Naive B cell (primary cell): ENCODE data around the gene GAREM2. TPM values are rescaled to one million over a fixed set of nuclear protein-coding genes. Genes with fewer than 3 reads are reported as not detected.
A peak's percentile ranks its signal among the peaks of the same experiment; 100 is the strongest.

Experiments used
- ATAC-seq, 2 donors: fragments of 150-1000 bp; cut with Tn5 transposase; 2 replicates each; pipeline ENCODE4 v1.10.0; 2021; ENCODE audit warnings: low read depth in 2 of 2, mild to moderate bottlenecking in 2 of 2, moderate library complexity in 2 of 2
- DNase-seq: peaks from one replicate; pipeline ENCODE4 v3.0.0; 2022
- H3K27ac Mint-ChIP-seq, 6 donors: one replicate each; pipeline ENCODE4 v1.8.0; 2020 to 2022; ENCODE audit warnings: mild to moderate bottlenecking in 6 of 6, mixed read lengths in 6 of 6, moderate library complexity in 5 of 6, inconsistent platforms in 2 of 6
- H3K27me3 Mint-ChIP-seq, 3 donors: one replicate each; pipeline ENCODE4 v1.8.0; 2021 to 2022; ENCODE audit warnings: mixed read lengths in 3 of 3, mild to moderate bottlenecking in 1 of 3
- H3K36me3 Mint-ChIP-seq, 2 donors: one replicate each; pipeline ENCODE4 v1.8.0; 2020 to 2022; ENCODE audit warnings: mixed read lengths in 2 of 2, inconsistent platforms in 1 of 2, mild to moderate bottlenecking in 1 of 2
- H3K4me1 Mint-ChIP-seq, 3 donors: one replicate each; pipeline ENCODE4 v1.8.0; 2020 to 2022; ENCODE audit warnings: mixed read lengths in 3 of 3, inconsistent platforms in 1 of 3, mild to moderate bottlenecking in 1 of 3, moderate library complexity in 1 of 3
- H3K4me3 Mint-ChIP-seq, 8 donors: one replicate each; pipeline ENCODE4 v1.8.0; 2020 to 2022; ENCODE audit warnings: mild to moderate bottlenecking in 8 of 8, mixed read lengths in 8 of 8, moderate library complexity in 8 of 8, inconsistent platforms in 2 of 8
- H3K9me3 Mint-ChIP-seq, 7 donors: one replicate each; pipeline ENCODE4 v1.8.0; 2020 to 2022; ENCODE audit warnings: mixed read lengths in 7 of 7, mild to moderate bottlenecking in 5 of 7, inconsistent platforms in 2 of 7, moderate library complexity in 1 of 7
- polyA plus RNA-seq, 6 donors: library from polyadenylated mRNA; unstranded; fragments of 300-500 nt; fragmentation: Illumina TruSeq; gene quantifications; one replicate each; pipeline ENCODE4 v1.2.3, GENCODE V29; 2021; ENCODE audit warnings: low read depth in 6 of 6

GAREM2 gene
- polyA plus RNA-seq, 6 donors from 2014 or later: 0.29 to 2.1 (median 0.79) TPM; not detected in 2

- Mint-ChIP-seq H3K36me3 (peaks cover 50% of the 10 kb centered on the region in 2 donors), H3K9me3 (peaks cover 0 to 20% (median 11%) of the 10 kb centered on the region in 7 donors), H3K27ac (peak overlapping the region in 1 of 6 donors; percentile 27), H3K27me3 (no peaks in the 10 kb centered on the region), H3K4me3 (no peak overlapping the region), H3K4me1 (peaks cover 13 to 22% (median 15%) of the 10 kb centered on the region in 3 donors)
- ATAC-seq (no peak), DNase-seq (no peak)
Observed at GRCh38 chr2:26197516-26197915, 24.6 kb downstream of the GAREM2 start.

- H3K36me3 Mint-ChIP-seq: peaks cover 33 to 35% of the 10 kb centered on the region in 2 donors
- H3K27me3 Mint-ChIP-seq: no peaks in the 10 kb centered on the region
- H3K4me1 Mint-ChIP-seq: peaks cover 0 to under 1% (median 0%) of the 10 kb centered on the region in 3 donors
- no peak for DNase-seq
- H3K9me3 Mint-ChIP-seq: peaks cover 0 to 9% (median 3%) of the 10 kb centered on the region in 7 donors
- H3K27ac Mint-ChIP-seq: peak overlapping the region in 1 of 6 donors; percentile 49
- no peak overlapping the region for H3K4me3 Mint-ChIP-seq
- no peak for ATAC-seq
Observed at GRCh38 chr2:26202981-26203490, 30.1 kb downstream of the GAREM2 start.

- Mint-ChIP-seq H3K9me3 (peaks cover 0 to 3% (median 0%) of the 10 kb centered on the region in 7 donors), H3K4me3 (no peak overlapping the region), H3K27ac (peak overlapping the region in 1 of 6 donors; percentile 38), H3K27me3 (no peaks in the 10 kb centered on the region), H3K36me3 (peaks cover 30% of the 10 kb centered on the region in 2 donors), H3K4me1 (no peaks in the 10 kb centered on the region)
- no peak for ATAC-seq
- no peak for DNase-seq
Observed at GRCh38 chr2:26203906-26204305, 31.0 kb downstream of the GAREM2 start.

DNA sequence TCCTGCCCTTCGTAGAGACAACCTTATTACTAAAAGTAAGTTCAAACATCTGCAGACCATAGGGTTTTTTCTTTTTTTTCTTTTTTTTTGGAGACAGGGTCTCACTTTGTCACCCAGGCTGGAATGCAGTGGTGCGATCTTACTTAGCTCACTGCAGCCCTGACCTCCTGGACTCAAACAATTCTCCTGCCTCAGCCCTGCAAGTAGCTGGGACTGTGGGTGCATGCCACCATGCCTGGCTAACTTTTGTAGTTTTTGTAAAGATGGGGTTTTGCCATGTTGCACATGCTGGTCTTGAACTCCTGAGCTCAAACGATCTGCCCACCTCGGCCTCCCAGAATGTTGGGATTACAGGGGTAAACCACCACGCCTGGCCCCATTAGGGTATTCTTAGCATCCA, 39.1 kb downstream of the GAREM2 start:
- ATAC-seq (no peak), DNase-seq (no peak)
- no peaks in the 10 kb centered on the region for H3K9me3 Mint-ChIP-seq
- H3K36me3 Mint-ChIP-seq: peaks cover 38 to 41% of the 10 kb centered on the region in 2 donors
- no peak overlapping the region for H3K4me3 Mint-ChIP-seq
- no peaks in the 10 kb centered on the region for H3K27me3 Mint-ChIP-seq
- no peak overlapping the region for H3K27ac Mint-ChIP-seq
- H3K4me1 Mint-ChIP-seq: peaks cover 0 to 4% (median 0%) of the 10 kb centered on the region in 3 donors

DNA sequence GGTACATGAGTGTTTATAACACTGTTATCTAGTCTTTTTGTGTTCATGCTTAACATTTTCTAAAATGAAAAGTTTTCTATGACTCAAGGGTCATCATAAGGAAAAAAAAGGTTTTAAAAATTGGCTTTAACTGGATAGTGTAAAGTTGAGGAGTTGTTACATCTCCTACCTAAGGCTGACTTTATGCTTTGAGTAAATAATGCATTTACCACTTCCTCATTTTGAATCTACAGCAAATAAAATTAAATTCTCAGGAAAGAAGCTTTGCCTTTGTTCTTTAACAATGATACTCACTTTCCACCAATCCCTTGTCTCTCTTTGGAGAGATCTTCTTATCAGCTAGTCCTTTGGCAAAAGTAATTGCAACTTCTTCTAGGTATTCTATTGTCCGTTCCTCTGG, 41.9 kb downstream of the GAREM2 start:
- Mint-ChIP-seq H3K36me3 (peaks cover 32 to 36% of the 10 kb centered on the region in 2 donors), H3K27ac (peak overlapping the region in 1 of 6 donors; percentile 32), H3K9me3 (no peaks in the 10 kb centered on the region), H3K4me1 (peaks cover 0 to 4% (median 0%) of the 10 kb centered on the region in 3 donors), H3K27me3 (no peaks in the 10 kb centered on the region), H3K4me3 (no peak overlapping the region)
- no peak for ATAC-seq
- no peak for DNase-seq

DNA sequence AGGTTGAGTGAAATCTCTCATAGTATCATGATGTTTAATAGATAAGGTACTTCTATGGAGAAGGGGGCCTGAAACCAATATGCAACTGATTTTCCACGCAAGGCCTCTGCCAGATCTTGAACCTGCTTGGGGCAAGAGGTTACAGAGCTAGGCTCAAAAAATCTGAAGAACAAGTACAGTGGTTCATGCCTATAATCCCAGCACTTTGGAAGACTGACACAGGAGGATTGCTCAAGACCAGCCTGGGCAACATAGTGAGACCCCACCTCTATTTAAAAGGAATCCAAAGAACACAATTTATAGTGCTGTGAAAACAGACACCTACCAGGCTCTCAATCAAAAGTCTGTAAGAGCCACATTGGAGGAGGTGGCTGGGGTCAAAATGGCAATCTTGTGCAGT, 42.9 kb downstream of the GAREM2 start:
- H3K4me3 Mint-ChIP-seq: no peak overlapping the region
- H3K27ac Mint-ChIP-seq: no peak overlapping the region
- ATAC-seq (no peak), DNase-seq (no peak)
- H3K27me3 Mint-ChIP-seq: no peaks in the 10 kb centered on the region
- H3K36me3 Mint-ChIP-seq: peaks cover 32 to 36% of the 10 kb centered on the region in 2 donors
- H3K4me1 Mint-ChIP-seq: peaks cover 0 to 4% (median 0%) of the 10 kb centered on the region in 3 donors
- no peaks in the 10 kb centered on the region for H3K9me3 Mint-ChIP-seq

GRCh38 chr2:26216587-26216986, 43.7 kb downstream of the GAREM2 start:
- Mint-ChIP-seq H3K27ac (peak overlapping the region in 1 of 6 donors; percentile 34), H3K36me3 (peaks cover 32 to 36% of the 10 kb centered on the region in 2 donors)

GRCh38 chr2:26217720-26218119, 44.8 kb downstream of the GAREM2 start:
- H3K36me3 Mint-ChIP-seq: peaks cover 27 to 32% of the 10 kb centered on the region in 2 donors

More at GRCh38 chr2:26216587-26216986, 43.7 kb downstream of the GAREM2 start:
- Mint-ChIP-seq H3K4me3 (no peak overlapping the region), H3K9me3 (no peaks in the 10 kb centered on the region), H3K27me3 (no peaks in the 10 kb centered on the region), H3K4me1 (peaks cover 0 to 4% (median 0%) of the 10 kb centered on the region in 3 donors)
- DNase-seq (no peak), ATAC-seq (no peak)

GRCh38 chr2:26223018-26223417, 50.1 kb downstream of the GAREM2 start:
- Mint-ChIP-seq H3K27ac (no peak overlapping the region), H3K4me3 (no peak overlapping the region)

More at GRCh38 chr2:26217720-26218119, 44.8 kb downstream of the GAREM2 start:
- ATAC-seq (no peak), DNase-seq (no peak)
- Mint-ChIP-seq H3K4me1 (peaks cover 0 to 4% (median 0%) of the 10 kb centered on the region in 3 donors), H3K9me3 (no peaks in the 10 kb centered on the region), H3K27me3 (no peaks in the 10 kb centered on the region), H3K4me3 (no peak overlapping the region), H3K27ac (peak overlapping the region in 1 of 6 donors; percentile 66)

DNA sequence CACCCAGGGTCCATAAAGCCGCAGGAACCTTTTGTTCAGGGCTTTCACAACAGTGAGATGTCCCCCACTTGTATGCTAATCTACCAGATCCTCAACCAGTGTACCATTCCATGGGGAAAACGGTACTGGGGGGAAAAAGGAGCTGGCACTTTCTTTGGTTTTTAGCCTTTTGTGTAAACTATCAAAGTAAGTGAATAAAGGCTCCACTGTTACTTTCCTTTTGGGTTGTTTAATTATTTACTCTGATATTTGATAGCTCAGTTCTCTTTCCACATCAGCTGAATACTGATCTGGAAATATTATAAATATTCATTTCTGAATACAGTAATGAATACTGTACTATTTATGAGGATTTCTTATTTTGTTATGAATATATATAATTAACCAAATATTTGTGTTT, 51.2 kb downstream of the GAREM2 start:
- H3K9me3 Mint-ChIP-seq: peaks cover 0 to 10% (median 0%) of the 10 kb centered on the region in 7 donors
- H3K27me3 Mint-ChIP-seq: no peaks in the 10 kb centered on the region
- no peak for DNase-seq
- no peak for ATAC-seq
- no peak overlapping the region for H3K4me3 Mint-ChIP-seq
- no peak overlapping the region for H3K27ac Mint-ChIP-seq
- peaks cover 8 to 18% of the 10 kb centered on the region in 2 donors for H3K36me3 Mint-ChIP-seq
- no peaks in the 10 kb centered on the region for H3K4me1 Mint-ChIP-seq

More at GRCh38 chr2:26223018-26223417, 50.1 kb downstream of the GAREM2 start:
- Mint-ChIP-seq H3K4me1 (no peaks in the 10 kb centered on the region), H3K9me3 (peaks cover 0 to 10% (median 0%) of the 10 kb centered on the region in 7 donors), H3K36me3 (peaks cover 8 to 15% of the 10 kb centered on the region in 2 donors), H3K27me3 (no peaks in the 10 kb centered on the region)
- DNase-seq: no peak
- no peak for ATAC-seq

- DNase-seq (no peak), ATAC-seq (no peak)
- Mint-ChIP-seq H3K4me1 (no peaks in the 10 kb centered on the region), H3K36me3 (peaks cover 8 to 24% of the 10 kb centered on the region in 2 donors), H3K4me3 (no peak overlapping the region), H3K27me3 (no peaks in the 10 kb centered on the region), H3K9me3 (peaks cover 0 to 10% (median 0%) of the 10 kb centered on the region in 7 donors), H3K27ac (no peak overlapping the region)
Observed at GRCh38 chr2:26229595-26229994, 56.7 kb downstream of the GAREM2 start.

GRCh38 chr2:26230806-26231205, 57.9 kb downstream of the GAREM2 start:
- no peaks in the 10 kb centered on the region for H3K4me1 Mint-ChIP-seq
- no peak for ATAC-seq
- no peaks in the 10 kb centered on the region for H3K27me3 Mint-ChIP-seq
- H3K27ac Mint-ChIP-seq: no peak overlapping the region
- no peak for DNase-seq
- peaks cover 8 to 25% of the 10 kb centered on the region in 2 donors for H3K36me3 Mint-ChIP-seq
- peaks cover 0 to 10% (median 0%) of the 10 kb centered on the region in 7 donors for H3K9me3 Mint-ChIP-seq
- H3K4me3 Mint-ChIP-seq: no peak overlapping the region

DNA sequence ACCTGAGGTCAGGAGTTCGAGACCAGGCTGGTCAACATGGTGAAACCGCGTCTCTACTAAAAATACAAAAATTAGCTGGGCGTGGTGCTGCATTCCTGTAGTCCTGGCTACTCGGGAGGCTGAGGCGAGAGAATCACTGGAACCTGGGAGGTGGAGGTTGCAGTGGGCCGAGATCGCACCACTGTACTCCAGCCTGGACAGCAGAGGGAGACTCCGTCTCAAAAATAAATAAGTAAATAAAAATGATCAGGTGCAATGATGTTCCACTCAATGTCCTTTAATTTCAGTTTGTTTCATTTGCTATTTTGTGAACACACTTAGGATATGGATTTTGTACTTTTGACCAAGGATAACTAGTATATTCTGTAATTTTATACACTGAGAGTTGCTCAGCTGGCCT, 62.2 kb downstream of the GAREM2 start:
- H3K27me3 Mint-ChIP-seq: no peaks in the 10 kb centered on the region
- peaks cover 3 to 11% (median 8%) of the 10 kb centered on the region in 3 donors for H3K4me1 Mint-ChIP-seq
- H3K9me3 Mint-ChIP-seq: no peaks in the 10 kb centered on the region
- DNase-seq (no peak), ATAC-seq (no peak)
- H3K4me3 Mint-ChIP-seq: no peak overlapping the region
- H3K36me3 Mint-ChIP-seq: peaks cover 0 to 13% of the 10 kb centered on the region in 2 donors
- no peak overlapping the region for H3K27ac Mint-ChIP-seq

- no peak for DNase-seq
- H3K27ac Mint-ChIP-seq: no peak overlapping the region
- ATAC-seq: no peak
- peaks cover 0 to 7% of the 10 kb centered on the region in 2 donors for H3K36me3 Mint-ChIP-seq
- H3K9me3 Mint-ChIP-seq: no peaks in the 10 kb centered on the region
- H3K4me1 Mint-ChIP-seq: peaks cover 22 to 34% (median 30%) of the 10 kb centered on the region in 3 donors
- H3K27me3 Mint-ChIP-seq: no peaks in the 10 kb centered on the region
- no peak overlapping the region for H3K4me3 Mint-ChIP-seq
Observed at GRCh38 chr2:26237868-26238267, 65.0 kb downstream of the GAREM2 start.
